Neural cell (in vitro differentiated cells): ENCODE measurements around the gene CACNA1F. TPM values are rescaled to one million over a fixed set of nuclear protein-coding genes. Genes with fewer than 3 reads are reported as not detected.

Experiments used
- H2AFZ ChIP-seq: fragments of 200-600, 300-800 bp; sonication (generic), shearing (Covaris generic); 2 replicates; pipeline ENCODE4 v1.6.0; 2014; ENCODE audit warnings: low read depth, mild to moderate bottlenecking, antibody characterized with exemption, low read length, moderate library complexity
- H3F3A ChIP-seq: fragments of 200-600 bp; shearing (Covaris generic); 2 replicates; pipeline ENCODE4 v1.6.1; 2016; ENCODE audit warnings: mild to moderate bottlenecking, moderate library complexity, mixed read lengths, antibody characterized with exemption, low read length; ENCODE audit not compliant: insufficient read depth, poor library complexity, severe bottlenecking
- H3K27ac ChIP-seq: fragments of 200-600, 300-800 bp; sonication (generic), shearing (Covaris generic); 2 replicates; pipeline ENCODE4 v1.5.1; 2014; ENCODE audit warnings: mild to moderate bottlenecking, low read length, moderate library complexity
- H3K27me3 ChIP-seq: fragments of 300-800, 200-600 bp; sonication (generic), shearing (Covaris generic); 2 replicates; pipeline ENCODE4 v1.6.0; 2014; ENCODE audit warnings: mild to moderate bottlenecking, low read depth, low read length, moderate library complexity; ENCODE audit not compliant: insufficient read depth
- H3K36me3 ChIP-seq: fragments of 300-800, 200-600 bp; sonication (generic), shearing (Covaris generic); 2 replicates; pipeline ENCODE4 v1.5.1; 2014; ENCODE audit warnings: mild to moderate bottlenecking, antibody characterized with exemption, low read length, moderate library complexity; ENCODE audit not compliant: insufficient read depth
- H3K4me2 ChIP-seq: fragments of 300-800, 200-600 bp; sonication (generic), shearing (Covaris generic); 2 replicates; pipeline ENCODE4 v1.6.0; 2014; ENCODE audit warnings: mild to moderate bottlenecking, low read length
- H3K4me3 ChIP-seq: fragments of 300-800, 200-600 bp; sonication (generic), shearing (Covaris generic); 2 replicates; pipeline ENCODE4 v1.5.1; 2014; ENCODE audit warnings: mild to moderate bottlenecking, low read length, moderate library complexity
- H3K79me2 ChIP-seq: fragments of 200-600 bp; shearing (Covaris generic); replicated peaks from 2 replicates; pipeline ENCODE4 v1.6.0; 2014; ENCODE audit warnings: mild to moderate bottlenecking, low read length, moderate library complexity; ENCODE audit not compliant: insufficient read depth
- H3K9ac ChIP-seq: fragments of 300-800, 200-600 bp; sonication (generic), shearing (Covaris generic); 2 replicates; pipeline ENCODE4 v1.6.1; 2016; ENCODE audit warnings: mild to moderate bottlenecking, low read length, mixed read lengths
- H3K9me2 ChIP-seq: fragments of 200-600 bp; shearing (Covaris generic); 2 replicates; pipeline ENCODE4 v1.6.1; 2016; ENCODE audit warnings: mild to moderate bottlenecking, low read length, mixed read lengths; ENCODE audit not compliant: insufficient read depth
- H3K9me3 ChIP-seq: fragments of 200-600, 300-800 bp; sonication (generic), shearing (Covaris generic); 2 replicates; pipeline ENCODE4 v1.6.1; 2016; ENCODE audit warnings: mild to moderate bottlenecking, mixed run types, low read length, moderate library complexity, mixed read lengths
- H4K20me1 ChIP-seq: fragments of 200-600 bp; shearing (Covaris generic); 2 replicates; pipeline ENCODE4 v1.6.1; 2016; ENCODE audit warnings: mild to moderate bottlenecking, mixed run types; ENCODE audit not compliant: insufficient read depth
- CTCF ChIP-seq: fragments of 450-650 bp; IDR thresholded peaks from 2 replicates; pipeline ENCODE4 v1.5.1; 2014; ENCODE audit warnings: antibody characterized with exemption, mild to moderate bottlenecking, moderate library complexity; ENCODE audit not compliant: poor library complexity, severe bottlenecking
- EP300 ChIP-seq: fragments of 450-650 bp; conservative IDR thresholded peaks from 2 replicates; pipeline ENCODE4 v1.6.1; 2014; ENCODE audit warnings: antibody characterized with exemption, mild to moderate bottlenecking, moderate library complexity; ENCODE audit not compliant: poor library complexity, severe bottlenecking
- EZH2 ChIP-seq: fragments of 200-600, 300-800 bp; shearing (Covaris generic), sonication (generic); IDR thresholded peaks from 2 replicates; pipeline ENCODE4 v1.6.1; 2014; ENCODE audit warnings: antibody characterized with exemption, low read length, borderline replicate concordance, mild to moderate bottlenecking; ENCODE audit not compliant: insufficient read depth, poor library complexity, severe bottlenecking
- MXI1 ChIP-seq: fragments of 450-650 bp; conservative IDR thresholded peaks from 2 replicates; pipeline ENCODE4 v1.6.1; 2014; ENCODE audit warnings: antibody characterized with exemption, mild to moderate bottlenecking; ENCODE audit not compliant: poor library complexity, severe bottlenecking
- POLR2AphosphoS5 ChIP-seq: IDR thresholded peaks from 2 replicates; pipeline ENCODE4 v1.6.1; 2012
- RAD21 ChIP-seq: fragments of 450-650 bp; conservative IDR thresholded peaks from 2 replicates; pipeline ENCODE4 v1.6.1; 2014; ENCODE audit warnings: antibody characterized with exemption, mild to moderate bottlenecking, moderate library complexity
- REST ChIP-seq: IDR thresholded peaks from 2 replicates; pipeline ENCODE4 v1.6.1; 2012; ENCODE audit warnings: borderline replicate concordance
- SMC3 ChIP-seq: fragments of 450-650 bp; conservative IDR thresholded peaks from 2 replicates; pipeline ENCODE4 v1.6.1; 2014; ENCODE audit warnings: antibody characterized with exemption, mild to moderate bottlenecking, moderate library complexity; ENCODE audit not compliant: poor library complexity
- TAF1 ChIP-seq: IDR thresholded peaks from 2 replicates; pipeline ENCODE4 v1.6.1; 2012; ENCODE audit warnings: low read depth
- polyA plus RNA-seq: library from polyadenylated mRNA; depleted of rRNA; stranded (reverse); fragments of >200 nt; gene quantifications from 2 replicates; pipeline ENCODE4 v1.2.3, GENCODE V29; 2014

CACNA1F gene
- polyA plus RNA-seq, 1 donor from 2014 or later, result not detected

- Histone ChIP-seq H3K27ac (no peak overlapping the region), H4K20me1 (no peaks in the 10 kb centered on the region), H3K79me2 (no peaks in the 10 kb centered on the region), H3K4me2 (no peak overlapping the region), H3K4me3 (no peak overlapping the region), H3K9me2 (no peaks in the 10 kb centered on the region), H2AFZ (no peak overlapping the region), H3F3A (no peaks in the 10 kb centered on the region), H3K36me3 (no peaks in the 10 kb centered on the region), H3K9ac (no peak overlapping the region), H3K27me3 (no peaks in the 10 kb centered on the region), H3K9me3 (no peaks in the 10 kb centered on the region)
- TF ChIP-seq CTCF (no peak), MXI1 (no peak), RAD21 (no peak), EZH2 (no peak), TAF1 (no peak), EP300 (no peak), POLR2AphosphoS5 (no peak)
These were observed 13.0 kb downstream of the CACNA1F start for GRCh38 chrX:49220100-49220499.

- Histone ChIP-seq H2AFZ (no peak overlapping the region), H3K36me3 (no peaks in the 10 kb centered on the region), H3K9ac (no peak overlapping the region), H3F3A (no peaks in the 10 kb centered on the region), H3K27me3 (no peaks in the 10 kb centered on the region), H3K27ac (no peak overlapping the region), H3K4me3 (no peak overlapping the region), H3K9me2 (no peaks in the 10 kb centered on the region), H3K79me2 (no peaks in the 10 kb centered on the region), H4K20me1 (no peaks in the 10 kb centered on the region), H3K9me3 (no peaks in the 10 kb centered on the region), H3K4me2 (no peak overlapping the region)
- TF ChIP-seq POLR2AphosphoS5 (no peak), MXI1 (no peak), CTCF (no peak), TAF1 (no peak), SMC3 (no peak), RAD21 (no peak), REST (no peak), EZH2 (no peak), EP300 (no peak)
These were observed 18.1 kb downstream of the CACNA1F start for GRCh38 chrX:49214996-49215526.
